IMR-90 (cell line): Measurements from ENCODE around the gene EMD. TPM values are rescaled to one million over a fixed set of nuclear protein-coding genes. Genes with fewer than 3 reads are reported as not detected.

Source experiments
- ATAC-seq: fragments of 200-7000 bp; cut with Tn5 transposase; 2 replicates; pipeline ENCODE4 v1.9.1; 2020; ENCODE audit warnings: low read depth, mild to moderate bottlenecking, moderate library complexity
- BruUV-seq: library from RNA; stranded (reverse); fragments of 400-500 nt; replicated peaks from 2 replicates; lab custom pipeline; 2021; lab: Mats Ljungman, UMichigan
- CTCF ChIA-PET: fragments of 300-600 bp; formaldehyde crosslinking; extraction: SDS; loops from one replicate; lab custom pipeline; 2021; ENCODE audit warnings: antibody characterized with exemption; lab: Yijun Ruan, JAX
- POLR2A ChIA-PET: fragments of 300-600 bp; sonication (Branson Sonifier 250); formaldehyde crosslinking; loops from one replicate; lab custom pipeline; 2022; ENCODE audit warnings: antibody characterized with exemption; ENCODE audit not compliant: unreplicated experiment; lab: Charles Lee
- DNase-seq: peaks from one replicate; pipeline ENCODE4 v3.0.0; 2013
- H2AFZ ChIP-seq: replicated peaks from 2 replicates; pipeline ENCODE3; 2013; ENCODE audit warnings: low read length, mild to moderate bottlenecking; ENCODE audit not compliant: poor library complexity
- H2AK5ac ChIP-seq: 2 replicates; pipeline ENCODE4 v1.6.1; 2013; ENCODE audit warnings: low read depth, low read length, inconsistent platforms
- H2AK9ac ChIP-seq: replicated peaks from 2 replicates; pipeline ENCODE3; 2013; ENCODE audit warnings: mild to moderate bottlenecking, low read depth, low read length, moderate library complexity; ENCODE audit not compliant: poor library complexity
- H2BK120ac ChIP-seq: 2 replicates; pipeline ENCODE4 v1.6.1; 2013; ENCODE audit warnings: low read depth, low read length, inconsistent platforms
- H2BK15ac ChIP-seq: 3 replicates; pipeline ENCODE4 v1.6.1; 2013; ENCODE audit warnings: low read depth, low read length, inconsistent platforms
- H2BK20ac ChIP-seq: 2 replicates; pipeline ENCODE4 v1.6.1; 2013; ENCODE audit warnings: low read depth, mild to moderate bottlenecking, inconsistent platforms, low read length, moderate library complexity
- H2BK5ac ChIP-seq: 2 replicates; pipeline ENCODE4 v1.6.1; 2013; ENCODE audit warnings: mild to moderate bottlenecking, low read depth, low read length, inconsistent platforms; ENCODE audit not compliant: poor library complexity, severe bottlenecking
- H3K14ac ChIP-seq: replicated peaks from 2 replicates; pipeline ENCODE4 v1.6.1; 2013; ENCODE audit warnings: low read depth, low read length, inconsistent platforms
- H3K18ac ChIP-seq: 2 replicates; pipeline ENCODE4 v1.6.1; 2013; ENCODE audit warnings: low read depth, low read length, control low read depth
- H3K23ac ChIP-seq: 2 replicates; pipeline ENCODE4 v1.6.1; 2013; ENCODE audit warnings: low read depth, low read length, inconsistent platforms
- H3K27ac ChIP-seq: 2 replicates; pipeline ENCODE4 v1.5.1; 2013; ENCODE audit warnings: mild to moderate bottlenecking, control low read depth, low read length; ENCODE audit not compliant: insufficient read depth
- H3K27me3 ChIP-seq: 2 replicates; pipeline ENCODE4 v1.6.1; 2013; ENCODE audit warnings: low read length; ENCODE audit not compliant: control insufficient read depth, insufficient read depth
- H3K36me3 ChIP-seq: 2 replicates; pipeline ENCODE4 v1.6.1; 2013; ENCODE audit warnings: low read length, mixed read lengths; ENCODE audit not compliant: control insufficient read depth, insufficient read depth
- H3K4ac ChIP-seq: 2 replicates; pipeline ENCODE4 v1.6.1; 2013; ENCODE audit warnings: low read depth, low read length, inconsistent platforms
- H3K4me1 ChIP-seq: 2 replicates; pipeline ENCODE4 v1.6.1; 2013; ENCODE audit warnings: low read length, mixed read lengths; ENCODE audit not compliant: control insufficient read depth, insufficient read depth
- H3K4me2 ChIP-seq: 2 replicates; pipeline ENCODE4 v1.6.1; 2013; ENCODE audit warnings: low read depth, mild to moderate bottlenecking, control low read depth, low read length, moderate library complexity
- H3K4me3 ChIP-seq: 2 replicates; pipeline ENCODE4 v1.5.1; 2013; ENCODE audit warnings: low read depth, mild to moderate bottlenecking, control low read depth, low read length, moderate library complexity; ENCODE audit not compliant: insufficient read depth
- H3K56ac ChIP-seq: 2 replicates; pipeline ENCODE4 v1.6.1; 2013; ENCODE audit warnings: low read length, inconsistent platforms; ENCODE audit not compliant: insufficient read depth; ENCODE audit errors: extremely low read depth
- H3K79me1 ChIP-seq, 2 experiments: 2 replicates each; pipeline ENCODE4 v1.6.1; 2013; ENCODE audit warnings: low read length in 2 of 2, inconsistent platforms in 1 of 2, low read depth in 1 of 2
- H3K9ac ChIP-seq: 2 replicates; pipeline ENCODE4 v1.6.1; 2013; ENCODE audit warnings: low read depth, low read length, control low read depth
- H3K9me1 ChIP-seq: 2 replicates; pipeline ENCODE4 v1.6.1; 2013; ENCODE audit warnings: low read length, inconsistent platforms; ENCODE audit not compliant: insufficient read depth
- H3K9me3 ChIP-seq: 2 replicates; pipeline ENCODE4 v1.6.1; 2013; ENCODE audit warnings: low read length; ENCODE audit not compliant: control insufficient read depth, insufficient read depth
- H4K20me1 ChIP-seq: 2 replicates; pipeline ENCODE4 v1.6.1; 2013; ENCODE audit warnings: low read length, inconsistent platforms; ENCODE audit not compliant: insufficient read depth
- H4K5ac ChIP-seq: 2 replicates; pipeline ENCODE4 v1.6.1; 2013; ENCODE audit warnings: mild to moderate bottlenecking, low read depth, low read length, control low read depth
- H4K8ac ChIP-seq, 2 experiments: 2 replicates each; pipeline ENCODE4 v1.6.1; 2013; ENCODE audit warnings: low read depth in 2 of 2, low read length in 2 of 2, control low read depth in 1 of 2, inconsistent platforms in 1 of 2
- H4K91ac ChIP-seq: 2 replicates; pipeline ENCODE4 v1.6.1; 2013; ENCODE audit warnings: low read depth, low read length, inconsistent platforms; ENCODE audit not compliant: insufficient read depth
- BHLHE40 ChIP-seq: fragments of 150-350 bp; IDR thresholded peaks from 2 replicates; pipeline ENCODE4 v1.6.1; 2016; ENCODE audit warnings: mild to moderate bottlenecking, low read depth, low read length
- CEBPB ChIP-seq: IDR thresholded peaks from 2 replicates; pipeline ENCODE4 v1.6.1; 2012; ENCODE audit warnings: low read depth, low read length, improper control_type of control experiment
- CHD1 ChIP-seq: IDR thresholded peaks from 2 replicates; pipeline ENCODE4 v1.6.1; 2012; ENCODE audit warnings: low read depth, low read length, improper control_type of control experiment
- FOS ChIP-seq: fragments of 150-350 bp; IDR thresholded peaks from 2 replicates; pipeline ENCODE4 v1.6.1; 2016; ENCODE audit warnings: low read depth, low read length
- MAFK ChIP-seq: IDR thresholded peaks from 2 replicates; pipeline ENCODE4 v1.6.1; 2012; ENCODE audit warnings: low read depth, low read length, improper control_type of control experiment
- MAZ ChIP-seq: IDR thresholded peaks from 2 replicates; pipeline ENCODE4 v1.6.1; 2012; ENCODE audit warnings: low read depth, mild to moderate bottlenecking, low read length, improper control_type of control experiment, moderate library complexity, borderline replicate concordance
- MXI1 ChIP-seq: IDR thresholded peaks from 2 replicates; pipeline ENCODE4 v1.6.1; 2012; ENCODE audit warnings: low read depth, mild to moderate bottlenecking, low read length, moderate library complexity, borderline replicate concordance
- NFE2L2 ChIP-seq: fragments of 150-350 bp; IDR thresholded peaks from 2 replicates; pipeline ENCODE4 v1.6.1; 2016; ENCODE audit warnings: low read depth, mild to moderate bottlenecking, low read length
- POLR2A ChIP-seq: IDR thresholded peaks from 2 replicates; pipeline ENCODE4 v1.6.1; 2012; ENCODE audit warnings: mild to moderate bottlenecking, low read depth, low read length
- RAD21 ChIP-seq: IDR thresholded peaks from 2 replicates; pipeline ENCODE4 v1.6.1; 2012; ENCODE audit warnings: low read length, improper control_type of control experiment
- RCOR1 ChIP-seq: IDR thresholded peaks from 2 replicates; pipeline ENCODE4 v1.6.1; 2012; ENCODE audit warnings: mild to moderate bottlenecking, low read length, improper control_type of control experiment; ENCODE audit not compliant: insufficient replicate concordance
- RFX5 ChIP-seq: IDR thresholded peaks from 2 replicates; pipeline ENCODE4 v1.8.0; 2012; ENCODE audit warnings: low read depth, mild to moderate bottlenecking, low read length, moderate library complexity
- SMC3 ChIP-seq: fragments of 150-350 bp; IDR thresholded peaks from 2 replicates; pipeline ENCODE4 v1.6.1; 2016; ENCODE audit warnings: low read depth, mild to moderate bottlenecking, antibody characterized with exemption, low read length, moderate library complexity
- WGBS, 2 experiments: methylation state at CpG; one replicate each; pipeline versions ENCODE4 v1.1.5 to v1.1.7; 2013; ENCODE audit warnings: missing lambda C conversion rate in 2 of 2; ENCODE audit not compliant: insufficient read length in 1 of 2; ENCODE audit errors: extremely low coverage in 2 of 2; 5-methylcytosine and 5-hydroxymethylcytosine counted together
- dilution Hi-C: fragments of 300-500 bp; cut with HindIII; formaldehyde crosslinking; loops from one replicate; pipeline ENCODE4 v1.14.3; 2018; ENCODE audit warnings: low sequenced_read_pairs; ENCODE audit not compliant: unreplicated experiment
- in situ Hi-C: fragments of 300-500 bp; cut with MboI; formaldehyde crosslinking; loops from 3 replicates; pipeline ENCODE4 v1.14.3; 2019; ENCODE audit warnings: low sequenced_read_pairs, inconsistent platforms, mixed read lengths
- intact Hi-C: fragments of 100-400 bp; cut with micrococcal nuclease; formaldehyde crosslinking; loops from 2 replicates; pipeline ENCODE4 v1.10.0; 2022
- polyA plus RNA-seq, 3 experiments: library from polyadenylated mRNA; depleted of rRNA; stranded (reverse); fragments of >200 nt; gene quantifications; 2 replicates each; pipeline ENCODE4 v1.2.3, GENCODE V29; 2012; ENCODE audit warnings: low replicate concordance in 1 of 3
- total RNA-seq: library from RNA; depleted of rRNA; stranded (reverse); fragments of >200 nt; gene quantifications from 2 replicates; pipeline ENCODE4 v1.2.3, GENCODE V29; 2012
- TF ChIP-seq, protein P1 (sequence below): fragments of 150-350 bp; IDR thresholded peaks from 2 replicates; pipeline ENCODE4 v1.6.1; 2016; ENCODE audit warnings: low read depth, mild to moderate bottlenecking, low read length, moderate library complexity, borderline replicate concordance
- TF ChIP-seq, protein P2 (sequence below): conservative IDR thresholded peaks from 2 replicates; pipeline ENCODE4 v1.5.1; 2012; ENCODE audit warnings: mild to moderate bottlenecking, low read depth, low read length, improper control_type of control experiment
- TF ChIP-seq, protein P3 (sequence below): fragments of 150-350 bp; IDR thresholded peaks from 2 replicates; pipeline ENCODE4 v1.6.1; 2017; ENCODE audit warnings: mild to moderate bottlenecking, antibody characterized with exemption, low read length, low read depth

EMD gene
- total and polyA plus RNA-seq, 2 of the 4 experiments (the other 2 are of a cell fraction) = 9.9 to 80.6 TPM

DNA sequence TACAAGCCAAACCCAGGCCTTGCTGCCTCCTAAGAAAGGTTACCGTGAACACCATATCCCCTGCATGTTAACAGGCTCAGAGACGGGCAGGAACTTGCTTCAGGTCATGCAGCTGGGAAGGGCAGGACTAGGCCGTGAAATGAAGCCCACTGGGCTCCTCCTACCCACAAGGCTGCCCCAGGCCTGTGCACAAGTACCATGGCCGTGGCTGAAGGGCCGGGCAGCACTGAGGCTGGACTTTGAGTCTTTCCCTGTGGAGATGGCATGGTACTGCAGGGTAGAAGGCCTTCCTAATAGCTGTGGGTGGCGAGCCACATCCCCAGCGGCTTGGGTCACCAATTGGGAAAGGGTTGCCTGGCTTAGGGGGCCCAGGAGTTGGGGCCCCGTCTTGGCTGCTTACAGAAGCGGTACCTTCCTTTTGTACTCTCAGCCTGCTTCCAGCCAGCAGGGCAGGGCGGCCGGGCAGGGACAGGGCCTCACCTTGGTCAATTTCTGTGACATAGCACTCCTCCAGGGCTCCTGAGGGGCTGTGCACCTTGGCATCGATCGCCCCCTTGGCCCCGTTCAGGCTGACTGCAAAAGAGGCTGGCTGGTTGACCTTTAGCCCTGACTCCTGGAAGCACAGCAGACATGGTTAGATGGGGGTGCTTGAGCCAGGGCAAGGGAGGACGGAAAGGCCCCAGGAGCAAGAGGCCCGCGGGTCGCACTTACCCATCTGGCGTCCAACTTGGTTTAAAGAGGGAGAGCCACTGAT, 28.5 kb upstream of the EMD start:
- Histone ChIP-seq H3K36me3 (peaks cover 76% of the 10 kb centered on the region), H3K9ac (no peak overlapping the region), H3K18ac (no peak overlapping the region), H3K4me2 (no peak overlapping the region), H2BK20ac (no peak overlapping the region), H3K14ac (no peak overlapping the region), H2BK120ac (no peak overlapping the region), H3K23ac (no peak overlapping the region), H2AFZ (no peak overlapping the region), H4K20me1 (peaks cover 85% of the 10 kb centered on the region), H4K91ac (no peak overlapping the region), H2BK5ac (no peak overlapping the region), H2BK15ac (no peak overlapping the region), H3K4ac (no peak overlapping the region), H3K56ac (no peak overlapping the region), H4K5ac (no peak overlapping the region), H3K79me1 (peaks cover 3 to 32% of the 10 kb centered on the region in 2 experiments; a peak in 3 of 4 replicates), H2AK9ac (peak overlapping the region; percentile 63), H4K8ac (no peak overlapping the region), H3K9me3 (no peaks in the 10 kb centered on the region; the same call in 1 of the 2 replicates), H3K9me1 (no peaks in the 10 kb centered on the region), H3K4me1 (no peaks in the 10 kb centered on the region), H2AK5ac (no peak overlapping the region), H3K4me3 (no peak overlapping the region), H3K27ac (no peak overlapping the region), H3K27me3 (no peaks in the 10 kb centered on the region)
- intact Hi-C loops (no loop called here), in situ Hi-C loops (no loop called here), dilution Hi-C loops (no loop called here)
- POLR2A ChIA-PET = no interaction called here
- DNase-seq = no peak
- 69% methylated on average over 7 of the region's 19 CpGs; no CpG with 5 or more reads in 1 of the 2 experiments for WGBS, 2 experiments
- TF ChIP-seq FOS (no peak), NFE2L2 (no peak), SMC3 (no peak), BHLHE40 (no peak), CEBPB (no peak), MXI1 (no peak), RFX5 (no peak), RAD21 (no peak), RCOR1 (no peak), CHD1 (no peak), MAZ (no peak), MAFK (no peak), POLR2A (no peak)
- TF ChIP-seq, protein P1, sequence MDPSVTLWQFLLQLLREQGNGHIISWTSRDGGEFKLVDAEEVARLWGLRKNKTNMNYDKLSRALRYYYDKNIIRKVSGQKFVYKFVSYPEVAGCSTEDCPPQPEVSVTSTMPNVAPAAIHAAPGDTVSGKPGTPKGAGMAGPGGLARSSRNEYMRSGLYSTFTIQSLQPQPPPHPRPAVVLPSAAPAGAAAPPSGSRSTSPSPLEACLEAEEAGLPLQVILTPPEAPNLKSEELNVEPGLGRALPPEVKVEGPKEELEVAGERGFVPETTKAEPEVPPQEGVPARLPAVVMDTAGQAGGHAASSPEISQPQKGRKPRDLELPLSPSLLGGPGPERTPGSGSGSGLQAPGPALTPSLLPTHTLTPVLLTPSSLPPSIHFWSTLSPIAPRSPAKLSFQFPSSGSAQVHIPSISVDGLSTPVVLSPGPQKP = no peak
- TF ChIP-seq, protein P2, sequence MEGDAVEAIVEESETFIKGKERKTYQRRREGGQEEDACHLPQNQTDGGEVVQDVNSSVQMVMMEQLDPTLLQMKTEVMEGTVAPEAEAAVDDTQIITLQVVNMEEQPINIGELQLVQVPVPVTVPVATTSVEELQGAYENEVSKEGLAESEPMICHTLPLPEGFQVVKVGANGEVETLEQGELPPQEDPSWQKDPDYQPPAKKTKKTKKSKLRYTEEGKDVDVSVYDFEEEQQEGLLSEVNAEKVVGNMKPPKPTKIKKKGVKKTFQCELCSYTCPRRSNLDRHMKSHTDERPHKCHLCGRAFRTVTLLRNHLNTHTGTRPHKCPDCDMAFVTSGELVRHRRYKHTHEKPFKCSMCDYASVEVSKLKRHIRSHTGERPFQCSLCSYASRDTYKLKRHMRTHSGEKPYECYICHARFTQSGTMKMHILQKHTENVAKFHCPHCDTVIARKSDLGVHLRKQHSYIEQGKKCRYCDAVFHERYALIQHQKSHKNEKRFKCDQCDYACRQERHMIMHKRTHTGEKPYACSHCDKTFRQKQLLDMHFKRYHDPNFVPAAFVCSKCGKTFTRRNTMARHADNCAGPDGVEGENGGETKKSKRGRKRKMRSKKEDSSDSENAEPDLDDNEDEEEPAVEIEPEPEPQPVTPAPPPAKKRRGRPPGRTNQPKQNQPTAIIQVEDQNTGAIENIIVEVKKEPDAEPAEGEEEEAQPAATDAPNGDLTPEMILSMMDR = no peak
- TF ChIP-seq, protein P3, sequence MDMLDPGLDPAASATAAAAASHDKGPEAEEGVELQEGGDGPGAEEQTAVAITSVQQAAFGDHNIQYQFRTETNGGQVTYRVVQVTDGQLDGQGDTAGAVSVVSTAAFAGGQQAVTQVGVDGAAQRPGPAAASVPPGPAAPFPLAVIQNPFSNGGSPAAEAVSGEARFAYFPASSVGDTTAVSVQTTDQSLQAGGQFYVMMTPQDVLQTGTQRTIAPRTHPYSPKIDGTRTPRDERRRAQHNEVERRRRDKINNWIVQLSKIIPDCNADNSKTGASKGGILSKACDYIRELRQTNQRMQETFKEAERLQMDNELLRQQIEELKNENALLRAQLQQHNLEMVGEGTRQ = no peak
- CTCF ChIA-PET = no interaction called here
- no peak for ATAC-seq
- BruUV-seq = no TSS peak
